ENCODE results near the gene ZCCHC4.

GRCh38 chr4:25346913-25347312, 34.3 kb downstream of the ZCCHC4 start:
- no peak for TF ChIP-seq POLR2AphosphoS5 (IDR thresholded peaks at IDR 0.05; ENCODE audit: low read depth, low read length)
- TF ChIP-seq CTCF (IDR thresholded peaks at IDR 0.05): no peak
- no peak for TF ChIP-seq PBX3 (IDR thresholded peaks at IDR 0.05)
- no peak for TF ChIP-seq SIN3A (IDR thresholded peaks at IDR 0.05; ENCODE audit: borderline replicate concordance, low read depth, low read length)
- no peak for TF ChIP-seq TEAD4 (IDR thresholded peaks at IDR 0.05; ENCODE audit: borderline replicate concordance, insufficient read depth)
- TF ChIP-seq RFX5 (IDR thresholded peaks at IDR 0.05; ENCODE audit: low read length): no peak
- TF ChIP-seq FOXJ3 (CRISPR knock-in tag; IDR thresholded peaks at IDR 0.05): no peak
